Stimulated activated CD8-positive, alpha-beta memory T cell treated with anti-CD3 and anti-CD28 coated beads, Interleukin-12 subunit alpha, Interleukin-12 subunit beta, amount 100 ng/mL, for 1 hour (primary cell): Measurements from ENCODE around the gene TNFRSF11A.

Source experiments
- DNase-seq: peaks from one replicate; pipeline ENCODE4 v3.0.0-alpha.2; 2020; ENCODE audit warnings: low read depth

TNFRSF11A gene

DNA sequence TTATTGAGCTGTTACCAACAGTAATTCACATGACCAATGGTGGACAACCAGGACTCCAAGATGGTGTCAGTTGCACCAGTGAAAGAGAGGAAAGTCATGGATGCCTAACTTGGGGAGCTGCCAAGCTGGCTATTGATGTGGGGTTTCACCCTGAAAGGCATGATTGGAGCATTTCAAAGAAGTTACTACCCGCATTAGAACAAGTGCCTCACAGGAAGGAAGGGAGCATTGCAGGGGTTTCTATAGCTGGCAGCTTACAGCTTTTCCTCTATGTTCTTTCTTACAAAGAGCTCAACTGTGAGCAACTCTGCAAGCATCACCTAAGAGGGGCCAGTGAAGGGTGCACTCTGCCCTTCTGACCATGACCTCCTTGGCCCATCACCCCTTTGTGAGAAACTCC lies 93.1 kb downstream of the TNFRSF11A start:
- no peak for DNase-seq

DNA sequence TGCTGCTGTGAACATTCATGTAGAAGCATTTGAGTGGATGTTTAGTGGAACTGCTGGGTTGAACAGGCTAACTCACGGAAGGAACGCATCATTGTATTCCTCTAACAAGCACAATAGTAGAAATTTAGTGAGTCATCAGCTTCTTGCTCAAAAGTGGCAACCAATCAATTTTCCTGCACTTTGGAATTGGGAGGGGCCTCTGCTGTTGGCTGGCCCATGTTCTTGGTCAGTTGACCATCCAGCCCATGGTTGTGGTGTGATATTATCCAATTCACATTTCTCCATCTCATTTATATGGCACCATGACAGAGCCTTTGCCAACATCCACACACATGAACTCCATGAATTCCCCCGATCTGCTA lies 95.0 kb downstream of the TNFRSF11A start:
- no peak for DNase-seq

DNA sequence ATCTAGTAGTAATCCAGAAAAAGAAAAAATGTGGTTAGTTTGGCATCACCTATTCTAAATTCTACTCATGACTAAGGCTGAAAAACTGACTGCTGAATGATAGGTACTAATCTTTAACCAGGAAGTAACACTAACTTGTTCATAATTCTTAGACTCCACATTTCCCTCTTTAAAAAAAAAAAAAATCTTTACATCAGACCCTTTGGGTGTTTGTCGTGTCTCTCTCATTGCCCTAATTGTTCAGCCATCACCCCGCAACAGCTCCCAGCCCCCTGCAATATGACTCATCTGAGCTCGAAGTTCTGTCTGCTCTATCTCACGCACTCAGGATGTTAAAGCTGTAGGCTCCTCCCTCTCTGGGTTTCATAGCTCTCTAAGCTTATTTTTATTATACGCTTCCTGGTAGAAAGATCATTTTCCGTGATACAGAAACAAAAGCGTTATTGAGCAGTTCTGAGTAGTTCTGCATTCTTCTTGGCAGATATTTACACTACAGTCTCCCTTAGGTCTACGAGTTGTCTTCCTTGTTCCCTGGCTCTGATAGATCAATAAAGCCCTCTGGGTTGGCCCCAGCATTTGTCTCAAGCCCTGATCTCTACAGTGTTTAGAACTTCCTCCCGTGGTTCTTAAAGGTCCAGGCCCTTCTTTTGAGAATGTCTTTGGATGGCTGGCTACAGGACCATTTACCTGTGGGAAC lies 95.6 kb downstream of the TNFRSF11A start:
- DNase-seq = peak; percentile 53

DNA sequence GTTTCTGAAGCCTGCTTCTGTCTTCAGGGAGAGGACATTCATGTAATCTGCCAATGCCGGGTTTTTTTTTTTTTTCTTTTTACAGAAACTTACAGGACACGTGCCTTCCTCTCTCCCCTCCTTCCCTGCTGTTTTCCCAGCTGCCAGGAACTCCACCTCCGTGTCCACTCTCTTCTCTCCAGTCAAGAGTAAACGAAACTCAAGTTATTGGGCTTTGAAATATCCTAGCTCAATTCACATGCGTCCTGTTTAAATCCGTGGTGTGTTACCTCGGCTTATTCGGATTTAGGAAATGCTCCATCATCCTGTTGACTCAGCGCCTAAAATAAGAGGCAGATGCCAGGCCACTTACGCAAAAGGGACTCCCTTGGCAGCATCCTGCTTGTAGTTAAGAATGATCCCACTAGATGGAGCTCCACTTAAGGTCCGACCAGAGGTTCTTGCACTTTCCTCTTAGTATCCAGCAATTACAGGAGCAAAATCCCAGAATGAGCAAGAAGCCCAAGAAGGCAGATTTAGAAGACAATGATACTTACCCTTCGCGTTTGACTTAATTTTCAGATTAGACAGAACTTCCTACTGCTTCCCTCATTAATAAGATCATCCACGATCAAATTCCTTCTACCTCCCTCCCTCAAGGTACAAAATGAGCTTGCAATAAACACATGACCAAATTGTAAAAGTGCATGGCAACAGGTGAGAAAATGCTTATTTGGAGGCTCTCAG lies 100.5 kb downstream of the TNFRSF11A start:
- DNase-seq = peak; percentile 37

DNA sequence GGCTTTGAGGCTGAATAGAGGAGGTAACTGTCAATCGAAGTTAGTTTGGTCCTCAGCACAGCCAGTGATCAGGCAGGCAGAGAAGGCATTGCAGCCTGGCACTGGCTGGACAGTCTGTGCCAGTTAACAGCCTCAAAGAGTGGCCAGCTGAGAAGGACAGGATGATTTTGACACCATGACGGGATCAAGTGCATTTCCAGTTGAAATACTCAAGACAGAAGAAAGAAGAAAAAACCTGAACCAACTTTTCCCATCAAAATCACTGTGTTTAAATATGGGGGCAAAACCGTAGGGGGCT lies 101.0 kb downstream of the TNFRSF11A start:
- no peak for DNase-seq

DNA sequence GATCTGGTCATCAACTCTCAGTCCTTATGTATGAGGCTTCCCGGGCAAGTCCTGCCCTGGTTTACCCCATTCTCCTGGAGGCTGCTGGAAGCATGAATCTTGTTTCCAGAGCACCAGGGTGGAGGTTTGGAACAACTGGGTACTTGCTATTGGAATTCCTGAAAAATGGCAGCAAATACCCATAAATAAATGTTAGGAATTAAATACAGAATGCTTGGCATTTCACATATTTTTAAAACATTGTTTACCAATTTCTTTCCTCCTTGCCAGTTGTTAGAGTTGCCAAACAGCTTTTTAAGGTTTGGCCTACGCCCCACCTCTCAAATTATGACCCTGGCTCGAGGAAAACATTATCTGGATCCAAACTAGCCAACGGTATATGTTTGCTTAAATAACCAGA lies 107.1 kb downstream of the TNFRSF11A start:
- no peak for DNase-seq

DNA sequence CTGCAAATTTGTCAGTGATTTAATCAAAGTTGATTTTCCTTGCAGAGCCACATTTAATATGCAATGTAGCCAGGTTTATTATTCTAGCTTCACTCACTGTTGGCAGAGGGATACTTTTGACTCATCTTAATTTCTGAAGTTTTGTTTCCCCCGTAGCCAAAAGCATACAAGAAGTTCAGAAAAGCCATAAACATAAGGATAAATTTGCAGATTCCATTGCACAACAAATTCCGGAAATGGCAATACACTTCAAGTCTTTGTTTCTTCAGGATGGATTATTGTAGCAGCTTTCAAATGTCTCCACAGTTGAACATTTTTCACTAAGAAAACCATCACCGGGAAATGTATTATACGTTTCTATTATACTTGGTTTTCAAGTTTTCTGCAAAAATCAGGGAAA lies 109.7 kb downstream of the TNFRSF11A start:
- DNase-seq = no peak

DNA sequence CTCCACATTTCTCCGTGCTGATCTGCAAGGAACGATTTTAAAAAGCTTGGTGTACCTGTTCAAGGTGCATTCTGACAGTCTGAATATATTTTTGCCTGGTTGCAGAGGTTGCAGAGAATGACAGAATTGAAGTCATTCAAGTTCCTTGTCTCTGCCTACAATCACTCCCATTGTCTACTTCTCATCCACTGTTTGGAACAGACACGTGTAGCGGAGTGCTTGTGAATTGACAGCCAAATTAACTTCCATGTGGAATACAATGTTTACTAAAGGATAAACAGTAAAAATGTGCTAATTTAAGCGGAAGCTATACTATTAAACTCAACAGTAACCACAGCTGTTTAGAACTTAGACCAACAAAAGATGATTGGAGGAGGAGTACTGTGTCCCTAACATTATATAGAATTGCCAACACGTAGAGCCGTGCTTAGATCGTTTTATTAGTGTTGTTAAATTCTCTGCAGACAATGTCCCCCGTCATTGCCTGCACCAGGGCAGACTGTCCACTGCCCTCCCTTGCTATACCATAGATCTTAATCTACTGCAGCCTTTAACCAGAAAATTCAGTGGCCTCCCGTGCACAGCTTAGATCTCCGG lies 110.4 kb downstream of the TNFRSF11A start:
- DNase-seq = no peak

DNA sequence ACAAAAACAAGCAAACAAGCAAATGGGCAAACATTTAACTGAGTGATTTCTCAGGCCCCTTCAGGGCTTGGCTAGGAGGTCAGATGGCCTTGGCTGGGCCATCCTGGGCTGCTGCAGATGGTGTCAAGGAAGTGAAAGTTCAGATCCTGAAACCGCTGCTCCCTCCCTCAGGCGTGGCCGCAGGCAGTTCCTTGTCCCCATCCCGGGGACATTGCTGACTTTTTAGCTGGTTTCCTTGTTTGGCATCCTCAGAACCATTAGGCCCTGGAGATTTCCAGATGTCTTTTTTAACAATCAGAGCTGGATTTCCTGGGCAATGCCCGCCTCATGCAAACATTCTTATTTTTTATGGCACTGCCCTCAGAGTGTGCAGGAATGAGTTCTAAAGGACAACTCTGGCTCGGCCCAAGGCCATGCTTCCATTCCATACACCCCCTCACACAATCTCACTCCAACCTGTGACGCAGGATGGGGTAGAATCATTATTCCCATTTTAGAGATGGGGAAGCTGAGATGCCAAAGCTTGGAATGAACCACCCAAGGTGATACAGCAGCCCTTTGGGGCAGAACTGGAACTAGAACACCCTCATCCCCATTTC lies 111.6 kb downstream of the TNFRSF11A start:
- DNase-seq = no peak

DNA sequence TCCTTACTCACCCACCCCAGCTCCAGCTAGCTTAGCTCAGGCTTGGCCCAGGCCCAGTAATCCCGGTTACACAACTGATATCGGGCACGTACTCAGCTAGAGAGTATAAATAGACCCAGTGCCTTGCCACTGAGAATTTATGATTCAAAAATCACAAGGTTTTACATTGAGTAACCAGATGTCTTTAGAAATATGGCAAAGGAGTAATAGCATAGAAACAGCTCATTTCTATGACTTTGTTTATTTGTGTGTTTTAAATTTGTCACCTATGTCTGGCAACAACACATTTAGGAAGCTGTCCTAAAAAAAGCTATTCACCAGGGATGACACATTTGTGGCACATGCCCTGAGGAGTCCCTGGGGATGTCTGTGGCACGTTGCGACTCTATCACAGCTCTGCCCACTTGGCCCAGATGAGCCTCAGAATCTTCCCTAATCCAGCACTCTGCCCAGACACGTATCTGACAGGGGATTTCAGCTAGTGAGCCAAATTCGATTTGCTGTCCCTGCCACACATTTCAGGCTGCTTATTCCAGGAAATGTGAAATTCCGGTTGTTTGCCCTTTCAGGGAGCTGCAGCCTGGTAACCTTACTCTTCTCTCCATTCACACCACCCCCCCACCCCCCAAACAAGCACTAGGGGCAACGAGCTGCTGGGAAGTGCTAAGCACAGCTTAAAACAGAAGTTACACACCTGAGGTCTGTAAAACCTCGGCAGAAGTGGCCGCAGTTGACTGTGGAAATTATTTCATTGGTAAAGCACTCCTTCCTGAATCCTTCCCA lies 112.3 kb downstream of the TNFRSF11A start:
- DNase-seq = no peak

DNA sequence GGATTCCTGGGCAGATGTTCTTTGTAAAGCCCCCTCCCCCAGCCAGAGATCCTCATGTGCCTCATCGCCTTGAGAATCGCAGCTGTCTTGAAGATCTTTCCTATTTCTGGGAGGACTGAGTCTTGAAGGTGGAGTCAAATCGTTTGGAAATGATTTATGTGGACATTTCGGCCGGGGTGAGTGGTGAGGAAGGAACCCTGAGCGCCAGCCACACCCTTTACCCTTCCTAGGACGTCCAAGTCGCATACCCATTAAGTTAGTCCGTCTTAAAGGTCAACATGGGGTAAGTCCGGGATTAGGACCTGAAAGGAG lies 112.9 kb downstream of the TNFRSF11A start:
- no peak for DNase-seq

DNA sequence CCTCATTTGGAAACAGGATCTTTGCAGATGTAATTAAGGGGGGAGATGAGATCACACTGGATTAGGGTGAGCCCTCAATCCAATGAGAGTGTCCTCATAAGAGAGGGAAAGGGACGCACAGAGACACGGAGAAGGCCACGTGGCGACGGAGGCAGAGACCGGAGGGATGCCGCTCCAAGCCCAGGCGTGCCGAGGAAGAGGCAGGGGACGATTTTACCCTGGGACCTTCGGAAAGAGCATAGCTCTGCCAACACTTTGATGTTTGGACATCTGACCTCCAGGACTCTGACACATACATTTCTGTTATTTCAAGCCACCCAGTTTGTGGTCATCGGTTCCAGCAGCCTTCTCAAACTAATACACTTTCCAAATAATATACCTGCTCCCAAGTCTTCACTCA lies 113.3 kb downstream of the TNFRSF11A start:
- DNase-seq = no peak

DNA sequence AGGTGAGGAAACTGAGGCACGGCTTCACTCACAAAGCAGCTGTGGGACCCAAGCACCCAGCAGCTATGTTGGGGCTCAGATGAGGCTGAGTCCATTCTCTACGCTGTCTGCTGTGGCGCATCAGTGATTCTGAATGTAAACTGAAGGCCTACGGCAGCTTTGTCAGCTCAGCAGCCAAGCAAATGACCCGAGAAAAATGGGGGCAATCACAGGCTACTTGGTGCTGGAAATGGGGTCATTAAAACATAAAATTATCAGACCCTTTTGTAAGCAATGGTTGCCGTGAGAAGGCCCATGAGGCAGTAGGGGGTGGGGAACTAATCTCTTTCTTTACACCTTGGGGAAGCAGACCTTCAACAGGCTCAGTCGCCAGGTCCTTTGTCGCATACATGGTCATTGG lies 113.8 kb downstream of the TNFRSF11A start:
- DNase-seq = no peak
